ENCODE measurements around the gene ARHGAP22.

ARHGAP22 gene

GRCh38 chr10:48640326-48640725 is 35.5 kb upstream of the ARHGAP22 start:
- peaks cover 2% of the 10 kb centered on the region for H3K27me3 ChIP-seq (ENCODE audit: insufficient read depth, poor library complexity, severe bottlenecking)
- no peaks in the 10 kb centered on the region for H3K4me1 ChIP-seq (ENCODE audit: insufficient read depth, poor library complexity, severe bottlenecking)
- no peaks in the 10 kb centered on the region for H3K9me3 ChIP-seq (ENCODE audit: severe bottlenecking)
- ATAC-seq (ENCODE audit: low read depth) (no peak), DNase-seq (ENCODE audit: low spot score) (no peak)
- no peaks in the 10 kb centered on the region for H3K36me3 ChIP-seq (ENCODE audit: low read depth)
- no peak for TF ChIP-seq CTCF (IDR thresholded peaks at IDR 0.05; ENCODE audit: poor library complexity, severe bottlenecking)
- H3K27ac ChIP-seq (ENCODE audit: poor library complexity, severe bottlenecking): no peak overlapping the region
- H3K4me3 ChIP-seq (ENCODE audit: severe bottlenecking): no peak overlapping the region

- H3K36me3 ChIP-seq (ENCODE audit: low read depth): no peaks in the 10 kb centered on the region
- no peaks in the 10 kb centered on the region for H3K27me3 ChIP-seq (ENCODE audit: insufficient read depth, poor library complexity, severe bottlenecking)
- H3K4me3 ChIP-seq (ENCODE audit: severe bottlenecking): no peak overlapping the region
- H3K9me3 ChIP-seq (ENCODE audit: severe bottlenecking): no peaks in the 10 kb centered on the region
- TF ChIP-seq CTCF (IDR thresholded peaks at IDR 0.05; ENCODE audit: poor library complexity, severe bottlenecking): no peak
- DNase-seq (ENCODE audit: low spot score) (no peak), ATAC-seq (ENCODE audit: low read depth) (no peak)
- no peaks in the 10 kb centered on the region for H3K4me1 ChIP-seq (ENCODE audit: insufficient read depth, poor library complexity, severe bottlenecking)
- H3K27ac ChIP-seq (ENCODE audit: poor library complexity, severe bottlenecking): no peak overlapping the region
Measured at GRCh38 chr10:48639632-48640031, 34.8 kb upstream of the ARHGAP22 start.

- H3K27ac ChIP-seq (ENCODE audit: poor library complexity, severe bottlenecking): no peak overlapping the region
- no peak overlapping the region for H3K4me3 ChIP-seq (ENCODE audit: severe bottlenecking)
- no peaks in the 10 kb centered on the region for H3K27me3 ChIP-seq (ENCODE audit: insufficient read depth, poor library complexity, severe bottlenecking)
- H3K36me3 ChIP-seq (ENCODE audit: low read depth): no peaks in the 10 kb centered on the region
- ATAC-seq (ENCODE audit: low read depth) (no peak), DNase-seq (ENCODE audit: low spot score) (no peak)
- no peaks in the 10 kb centered on the region for H3K9me3 ChIP-seq (ENCODE audit: severe bottlenecking)
- H3K4me1 ChIP-seq (ENCODE audit: insufficient read depth, poor library complexity, severe bottlenecking): no peaks in the 10 kb centered on the region
- no peak for TF ChIP-seq CTCF (IDR thresholded peaks at IDR 0.05; ENCODE audit: poor library complexity, severe bottlenecking)
Measured at GRCh38 chr10:48638739-48639527, 34.1 kb upstream of the ARHGAP22 start.

GRCh38 chr10:48638158-48638557 is 33.3 kb upstream of the ARHGAP22 start:
- no peak for DNase-seq (ENCODE audit: low spot score)
- Histone ChIP-seq H3K36me3 (ENCODE audit: low read depth) (no peaks in the 10 kb centered on the region), H3K4me3 (ENCODE audit: severe bottlenecking) (no peak overlapping the region), H3K27ac (ENCODE audit: poor library complexity, severe bottlenecking) (no peak overlapping the region), H3K9me3 (ENCODE audit: severe bottlenecking) (no peaks in the 10 kb centered on the region), H3K27me3 (ENCODE audit: insufficient read depth, poor library complexity, severe bottlenecking) (no peaks in the 10 kb centered on the region), H3K4me1 (ENCODE audit: insufficient read depth, poor library complexity, severe bottlenecking) (no peaks in the 10 kb centered on the region)
- no peak for ATAC-seq (ENCODE audit: low read depth)
- no peak for TF ChIP-seq CTCF (IDR thresholded peaks at IDR 0.05; ENCODE audit: poor library complexity, severe bottlenecking)

- TF ChIP-seq CTCF (IDR thresholded peaks at IDR 0.05; ENCODE audit: poor library complexity, severe bottlenecking): no peak
- no peaks in the 10 kb centered on the region for H3K9me3 ChIP-seq (ENCODE audit: severe bottlenecking)
- no peak overlapping the region for H3K4me3 ChIP-seq (ENCODE audit: severe bottlenecking)
- H3K36me3 ChIP-seq (ENCODE audit: low read depth): no peaks in the 10 kb centered on the region
- no peaks in the 10 kb centered on the region for H3K27me3 ChIP-seq (ENCODE audit: insufficient read depth, poor library complexity, severe bottlenecking)
- H3K27ac ChIP-seq (ENCODE audit: poor library complexity, severe bottlenecking): no peak overlapping the region
- DNase-seq (ENCODE audit: low spot score) (no peak), ATAC-seq (ENCODE audit: low read depth) (no peak)
- no peaks in the 10 kb centered on the region for H3K4me1 ChIP-seq (ENCODE audit: insufficient read depth, poor library complexity, severe bottlenecking)
Measured at GRCh38 chr10:48636901-48637300, 32.0 kb upstream of the ARHGAP22 start.
